Effector CD8-positive, alpha-beta T cell (primary cell): ENCODE measurements around the gene TECR.
A peak's percentile ranks its signal among the peaks of the same experiment; 100 is the strongest.
"Not testable (repeated sequence)": the region's sequence is repeated elsewhere in the genome, so short reads cannot be mapped to it uniquely, and the experiment has no call there.

Experiments used
- DNase-seq: peaks from one replicate; lab custom pipeline; 2025; lab: John Stamatoyannopoulos, UW

TECR gene

GRCh38 chr19:14540741-14541525 is 11.5 kb downstream of the TECR start:
- DNase-seq = no peak

- not testable (repeated sequence) for DNase-seq
Observed at GRCh38 chr19:14541979-14542378, 12.6 kb downstream of the TECR start.

- no peak for DNase-seq
Observed at GRCh38 chr19:14542711-14543328, 13.4 kb downstream of the TECR start.

GRCh38 chr19:14544047-14544446 is 14.7 kb downstream of the TECR start:
- DNase-seq = no peak

GRCh38 chr19:14544977-14545715 is 15.8 kb downstream of the TECR start:
- DNase-seq = no peak

- DNase-seq = no peak
Observed at GRCh38 chr19:14545716-14546082, 16.3 kb downstream of the TECR start.

GRCh38 chr19:14550201-14550754 is 20.9 kb downstream of the TECR start:
- no peak for DNase-seq

GRCh38 chr19:14551134-14552005 is 22.0 kb downstream of the TECR start:
- peak; percentile 66 for DNase-seq

- not testable (repeated sequence) for DNase-seq
Observed at GRCh38 chr19:14552006-14552360, 22.6 kb downstream of the TECR start.

- DNase-seq = no peak
Observed at GRCh38 chr19:14553042-14553938, 23.9 kb downstream of the TECR start.

- DNase-seq = no peak
Observed at GRCh38 chr19:14553939-14554243, 24.5 kb downstream of the TECR start.

- no peak for DNase-seq
Observed at GRCh38 chr19:14554382-14554812, 25.0 kb downstream of the TECR start.

- DNase-seq = no peak
Observed at GRCh38 chr19:14555918-14556661, 26.7 kb downstream of the TECR start.

GRCh38 chr19:14556662-14557188 is 27.3 kb downstream of the TECR start:
- DNase-seq = peak; percentile 52

- no peak for DNase-seq
Observed at GRCh38 chr19:14558370-14559066, 29.1 kb downstream of the TECR start.

GRCh38 chr19:14559916-14560775 is 30.8 kb downstream of the TECR start:
- no peak for DNase-seq

- DNase-seq = no peak
Observed at GRCh38 chr19:14560776-14561108, 31.3 kb downstream of the TECR start.

- DNase-seq = no peak
Observed at GRCh38 chr19:14561249-14561648, 31.9 kb downstream of the TECR start.
